Kidney capillary endothelial cell (primary cell): ENCODE data around the gene FKBP10.

ENCODE experiments used
- DNase-seq: peaks from one replicate; pipeline ENCODE4 v3.0.0-alpha.2; 2018; ENCODE audit warnings: low spot score

The FKBP10 gene, protein sequence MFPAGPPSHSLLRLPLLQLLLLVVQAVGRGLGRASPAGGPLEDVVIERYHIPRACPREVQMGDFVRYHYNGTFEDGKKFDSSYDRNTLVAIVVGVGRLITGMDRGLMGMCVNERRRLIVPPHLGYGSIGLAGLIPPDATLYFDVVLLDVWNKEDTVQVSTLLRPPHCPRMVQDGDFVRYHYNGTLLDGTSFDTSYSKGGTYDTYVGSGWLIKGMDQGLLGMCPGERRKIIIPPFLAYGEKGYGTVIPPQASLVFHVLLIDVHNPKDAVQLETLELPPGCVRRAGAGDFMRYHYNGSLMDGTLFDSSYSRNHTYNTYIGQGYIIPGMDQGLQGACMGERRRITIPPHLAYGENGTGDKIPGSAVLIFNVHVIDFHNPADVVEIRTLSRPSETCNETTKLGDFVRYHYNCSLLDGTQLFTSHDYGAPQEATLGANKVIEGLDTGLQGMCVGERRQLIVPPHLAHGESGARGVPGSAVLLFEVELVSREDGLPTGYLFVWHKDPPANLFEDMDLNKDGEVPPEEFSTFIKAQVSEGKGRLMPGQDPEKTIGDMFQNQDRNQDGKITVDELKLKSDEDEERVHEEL

DNA sequence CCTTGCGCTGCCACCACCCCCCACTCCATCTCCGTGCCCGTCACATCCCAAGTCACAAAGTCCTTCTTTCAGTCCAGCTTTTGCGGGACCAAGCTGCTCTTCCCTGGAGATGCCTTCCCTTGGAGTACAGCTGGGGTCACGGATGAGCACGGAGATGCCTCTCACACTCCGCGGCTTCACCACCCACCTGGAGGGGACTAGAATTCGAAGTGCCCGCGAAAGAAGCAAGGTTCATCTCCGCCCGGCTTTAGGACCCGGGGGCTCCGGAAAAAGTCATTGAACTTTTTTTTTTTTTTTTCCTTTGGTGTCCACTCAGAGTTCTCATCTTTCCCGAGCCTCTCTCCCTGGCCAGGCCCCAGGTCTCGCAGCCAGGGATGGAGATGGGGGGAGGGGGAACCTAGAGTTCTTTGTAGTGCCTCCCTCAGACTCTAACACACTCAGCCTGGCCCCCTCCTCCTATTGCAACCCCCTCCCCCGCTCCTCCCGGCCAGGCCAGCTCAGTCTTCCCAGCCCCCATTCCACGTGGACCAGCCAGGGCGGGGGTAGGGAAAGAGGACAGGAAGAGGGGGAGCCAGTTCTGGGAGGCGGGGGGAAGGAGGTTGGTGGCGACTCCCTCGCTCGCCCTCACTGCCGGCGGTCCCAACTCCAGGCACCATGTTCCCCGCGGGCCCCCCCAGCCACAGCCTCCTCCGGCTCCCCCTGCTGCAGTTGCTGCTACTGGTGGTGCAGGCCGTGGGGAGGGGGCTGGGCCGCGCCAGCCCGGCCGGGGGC lies at the start of gene FKBP10:
TSS of gene FKBP10 (plus strand) at position 624 of the 771 bp plus-strand sequence. CDS start at position 655, 31 bp downstream.
- DNase-seq: peak; percentile 64

DNA sequence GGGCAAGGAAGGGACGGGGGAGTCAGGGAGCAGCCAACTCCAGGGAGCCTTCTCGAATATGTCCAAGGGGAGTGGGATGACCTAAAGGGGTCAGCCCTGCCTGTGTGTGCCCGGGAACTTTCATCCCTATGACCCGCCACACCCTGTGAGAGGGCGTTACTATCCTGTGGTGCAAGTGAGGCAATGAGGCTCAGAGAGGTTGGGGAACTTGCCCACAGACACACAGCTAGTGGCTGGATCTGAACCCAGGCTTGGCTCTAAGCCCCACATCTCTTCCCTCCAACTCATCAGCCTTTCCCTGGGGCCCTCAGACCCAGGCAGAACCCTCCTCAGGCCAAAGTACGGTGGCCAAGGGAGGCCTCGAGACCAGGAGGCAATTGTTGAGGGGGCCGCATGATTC lies 49.5 kb upstream of the FKBP10 start:
- DNase-seq: no peak

DNA sequence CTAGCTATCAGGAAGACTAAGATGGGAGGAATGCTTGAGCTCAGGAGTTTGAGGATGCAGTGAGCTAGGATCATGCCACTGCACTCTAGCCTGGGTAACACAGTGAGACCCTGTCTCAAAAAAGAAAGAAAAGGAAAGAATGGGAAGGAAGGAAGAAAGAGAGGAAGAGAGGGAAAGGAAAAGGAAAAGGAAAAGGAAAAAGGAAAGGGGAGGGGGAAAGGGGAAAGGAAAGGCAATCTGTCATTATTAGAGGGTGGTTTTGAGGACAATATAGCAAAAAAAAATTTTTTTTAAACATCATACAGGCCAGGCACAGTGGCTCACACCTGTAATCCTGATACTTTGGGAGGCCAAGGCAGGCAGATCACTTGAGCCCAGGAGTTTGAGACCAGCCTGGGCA lies 46.7 kb upstream of the FKBP10 start:
- no peak for DNase-seq

DNA sequence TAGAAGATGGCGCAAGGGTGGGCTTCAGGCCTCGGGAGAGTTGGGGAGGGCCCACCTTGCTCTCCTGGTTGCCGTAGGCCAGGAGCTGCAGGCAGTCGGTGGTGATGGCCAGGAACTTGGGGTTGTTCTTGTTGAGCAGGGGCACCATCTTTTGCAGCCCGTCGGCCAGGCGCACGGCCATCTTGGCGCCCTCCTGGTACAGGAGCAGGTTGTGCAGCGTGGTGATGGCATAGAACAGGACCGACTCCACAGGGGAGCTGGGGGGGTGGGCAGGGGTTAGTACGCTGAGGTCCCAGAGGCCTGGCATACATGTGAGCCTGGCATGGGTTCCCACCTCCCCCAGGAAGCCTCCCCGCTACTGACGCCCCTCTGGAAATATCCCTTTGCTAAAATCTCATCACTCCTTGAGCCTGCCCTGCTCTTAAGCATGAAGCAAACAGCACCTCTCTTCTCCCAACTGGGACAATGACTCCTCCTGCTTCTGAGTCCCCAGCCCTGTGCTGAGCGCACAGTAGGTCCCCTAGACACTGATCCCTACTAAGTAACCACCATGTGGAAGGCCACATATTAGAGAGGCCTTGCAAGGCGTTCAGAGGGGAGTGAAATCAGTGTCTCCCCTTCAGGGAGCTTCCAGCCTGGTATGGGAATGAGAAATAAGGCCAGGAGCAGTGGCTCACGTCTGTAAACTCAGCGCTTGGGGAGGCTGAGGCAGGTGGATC lies 45.3 kb upstream of the FKBP10 start:
- no peak for DNase-seq

DNA sequence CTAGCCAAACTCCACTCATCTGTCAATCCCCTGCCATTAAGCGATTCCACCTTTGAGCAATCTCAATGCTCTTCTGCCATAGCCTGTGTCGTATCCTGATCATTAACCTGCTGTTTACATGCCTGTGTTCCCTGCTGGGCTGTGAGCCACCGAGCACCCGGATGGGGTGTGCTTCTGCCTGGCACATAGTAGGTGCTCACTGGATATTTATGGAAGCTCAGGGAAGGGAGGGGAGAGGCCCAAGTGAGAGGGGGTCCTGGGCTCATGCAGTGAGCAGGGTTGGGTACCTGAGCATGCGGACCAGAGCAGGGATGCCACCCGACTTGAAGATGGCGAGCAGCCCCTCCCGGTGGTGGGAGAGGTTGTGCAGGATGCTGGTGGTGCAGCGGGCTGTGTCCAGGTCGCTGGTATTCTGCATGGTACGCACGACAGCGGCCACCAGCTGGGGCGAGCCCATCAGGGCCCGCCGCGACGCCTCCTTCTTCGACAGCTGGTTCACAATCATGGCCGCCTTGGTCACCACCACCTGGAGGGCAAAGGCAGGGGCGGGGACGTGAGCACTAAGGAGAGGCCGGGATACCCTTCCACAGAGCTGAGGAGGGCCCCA lies 44.0 kb upstream of the FKBP10 start:
- no peak for DNase-seq

DNA sequence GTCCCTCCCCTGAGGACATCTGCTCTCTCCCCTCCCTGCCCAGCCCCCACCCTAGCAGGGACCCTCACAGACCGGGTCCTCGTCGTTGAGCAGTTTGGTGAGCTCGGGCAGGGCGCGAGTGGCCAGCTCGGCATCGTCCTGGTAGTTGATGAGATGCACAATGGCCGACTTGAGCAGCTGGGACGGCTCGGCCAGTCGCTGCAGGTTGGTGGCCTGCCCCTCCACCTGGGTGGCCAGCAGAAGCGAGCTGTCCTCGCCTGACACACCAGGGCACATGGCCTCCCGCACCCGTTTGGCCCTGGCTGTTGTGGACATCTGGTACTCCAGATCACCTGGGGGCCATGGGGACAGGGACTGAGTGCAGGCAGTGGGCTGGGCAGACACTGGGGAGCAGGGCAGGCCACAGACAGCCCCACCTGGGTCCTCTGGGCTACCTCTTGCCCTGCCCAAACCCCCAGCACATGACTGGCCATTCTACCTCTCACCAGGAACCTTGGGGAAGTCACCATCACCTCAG lies 43.4 kb upstream of the FKBP10 start:
- DNase-seq: no peak

DNA sequence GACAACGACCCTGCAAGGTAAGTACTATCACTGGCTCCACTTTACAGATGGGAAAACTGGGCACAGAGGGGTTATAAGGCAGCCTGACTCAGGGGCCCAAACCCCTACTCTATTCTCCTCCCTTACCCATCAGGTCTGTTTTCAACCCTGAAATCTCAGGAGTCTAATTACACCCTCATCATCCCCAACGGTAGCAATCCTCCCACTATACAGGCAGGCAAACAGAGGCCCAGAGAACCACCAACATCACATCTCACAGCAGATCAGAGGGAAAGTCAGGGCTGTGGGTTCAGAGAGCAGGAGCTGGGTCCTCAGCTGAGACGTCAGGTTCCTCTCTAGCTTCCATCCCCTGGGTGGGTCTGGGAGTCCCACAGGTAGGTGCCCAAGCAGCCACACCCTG lies 42.8 kb upstream of the FKBP10 start:
- DNase-seq: no peak

DNA sequence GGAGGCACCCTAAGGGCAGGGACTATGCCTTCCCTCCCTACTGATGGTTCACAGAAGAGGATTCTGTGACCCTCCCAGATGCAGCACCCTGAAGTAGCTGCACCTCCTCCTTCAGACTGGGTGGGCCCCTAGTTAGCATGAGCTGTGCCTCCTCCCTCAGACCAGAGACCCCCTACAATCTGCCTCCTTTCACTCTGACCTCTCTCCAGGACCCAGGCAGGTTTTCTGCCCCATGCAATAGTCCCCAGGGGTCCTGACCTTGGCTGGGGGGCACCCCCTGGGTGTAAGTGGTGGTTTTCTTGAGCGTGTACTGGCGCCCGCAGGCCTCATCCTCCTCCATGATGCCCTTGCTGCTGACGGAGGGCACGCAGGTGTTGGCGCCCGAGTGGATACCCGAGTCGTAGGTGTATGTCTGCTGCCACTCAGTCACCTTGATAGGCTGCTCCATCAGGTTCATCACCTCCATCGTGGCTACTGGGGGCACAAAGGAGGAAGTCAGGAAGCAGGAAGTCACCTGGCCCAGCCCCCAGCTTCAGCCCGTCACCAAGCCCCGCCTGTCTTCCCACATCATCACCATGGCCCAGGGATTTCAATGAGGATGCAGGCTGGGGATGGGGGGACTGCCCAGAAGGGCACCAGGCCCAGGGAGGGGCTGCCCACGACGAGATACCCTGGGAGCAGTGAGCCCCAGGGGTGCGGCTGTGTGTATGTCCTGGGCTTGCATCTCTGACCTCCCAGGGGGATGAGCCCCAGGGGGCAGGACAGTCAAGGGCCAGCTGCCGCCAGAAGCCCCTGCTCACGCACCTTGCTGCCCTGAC lies 41.2 kb upstream of the FKBP10 start:
- DNase-seq: no peak

DNA sequence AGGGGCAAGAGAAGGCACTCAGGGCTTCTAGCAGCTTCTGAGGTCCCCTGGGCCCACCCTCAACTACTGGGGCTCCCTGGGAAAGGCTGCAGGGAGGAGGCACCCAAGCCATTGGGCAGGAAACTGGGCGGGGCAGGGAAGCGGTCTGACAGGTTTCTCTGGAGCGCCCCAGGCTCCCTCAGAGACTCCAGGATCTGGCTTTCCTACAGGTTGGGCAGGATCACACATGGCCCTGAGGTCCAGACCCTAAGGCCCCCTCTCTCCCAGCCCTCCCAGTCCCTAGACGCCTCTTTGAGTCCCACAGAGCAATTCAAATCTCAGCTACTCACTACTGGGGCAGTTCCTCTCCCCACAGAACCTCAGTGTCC lies 40.6 kb upstream of the FKBP10 start:
- no peak for DNase-seq

DNA sequence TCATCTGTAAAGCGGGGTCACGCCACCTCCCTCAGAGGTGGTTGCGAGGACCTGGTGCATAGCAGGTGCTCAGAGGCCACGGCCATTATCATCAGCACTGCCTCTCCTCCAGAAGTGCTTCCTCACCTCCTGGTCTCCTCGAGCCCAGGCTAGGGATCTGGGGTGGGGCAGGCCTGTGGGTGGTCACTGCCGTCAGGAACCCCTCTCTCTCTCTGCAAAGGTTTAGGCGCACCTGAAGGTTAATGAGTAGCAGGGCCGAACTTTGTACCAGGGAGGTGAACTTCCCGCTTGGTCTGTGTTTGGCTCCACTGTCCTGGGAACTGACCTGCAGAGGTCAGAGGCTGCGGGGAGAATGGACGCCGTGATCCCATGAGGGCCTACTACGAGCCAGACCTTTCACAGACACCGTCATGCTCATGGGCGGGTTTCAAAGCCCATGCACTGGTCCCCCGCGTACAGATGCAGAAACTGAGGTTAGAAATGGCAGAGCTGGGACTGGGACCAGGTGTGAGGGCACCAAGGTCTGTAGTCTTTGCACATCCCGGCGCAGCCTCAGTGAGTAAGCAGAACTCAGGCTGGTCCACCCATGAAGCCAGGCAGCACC lies 40.1 kb upstream of the FKBP10 start:
- no peak for DNase-seq

DNA sequence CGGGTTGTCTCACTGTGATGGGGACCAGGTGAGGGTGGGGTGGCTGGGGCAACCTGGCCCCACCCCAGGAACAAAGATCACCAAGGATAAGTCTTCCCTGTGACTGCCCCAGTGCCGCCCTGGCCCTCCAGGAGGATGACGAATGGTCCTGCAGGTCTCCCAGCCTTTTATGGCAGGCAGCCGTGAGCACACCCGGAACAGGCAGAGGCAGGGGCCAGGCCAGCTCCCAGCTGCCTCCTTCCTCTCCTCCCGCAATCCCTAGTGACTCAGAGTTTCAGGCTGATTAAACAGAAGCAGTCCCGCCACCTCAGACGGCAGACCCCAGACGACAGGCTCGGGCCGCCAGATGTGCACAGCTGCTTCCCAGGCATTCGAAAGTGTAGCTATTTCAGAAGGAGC lies 39.6 kb upstream of the FKBP10 start:
- peak; percentile 94 for DNase-seq

DNA sequence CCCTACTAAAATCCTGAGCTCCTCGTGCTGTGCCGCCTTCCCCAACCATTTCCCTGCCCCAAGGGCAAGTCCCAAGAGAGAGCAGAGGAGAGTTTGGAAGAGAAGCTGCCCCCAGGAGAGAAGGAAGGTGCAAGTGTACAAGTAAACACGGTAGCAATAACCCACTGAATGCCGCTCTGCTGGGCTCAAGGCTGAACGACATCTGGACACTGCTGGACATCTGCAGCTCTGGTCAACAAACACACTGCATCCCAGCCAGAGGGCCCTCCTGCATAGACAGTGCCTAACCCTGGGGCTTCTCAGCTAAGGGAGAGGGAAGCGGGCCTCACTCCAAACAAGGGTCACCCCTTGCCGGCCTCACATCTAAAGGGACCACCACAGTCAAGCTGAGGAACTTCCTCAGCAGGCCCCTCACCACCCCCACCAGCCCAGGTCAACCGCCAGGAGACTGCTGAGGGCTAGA lies 39.0 kb upstream of the FKBP10 start:
- no peak for DNase-seq

DNA sequence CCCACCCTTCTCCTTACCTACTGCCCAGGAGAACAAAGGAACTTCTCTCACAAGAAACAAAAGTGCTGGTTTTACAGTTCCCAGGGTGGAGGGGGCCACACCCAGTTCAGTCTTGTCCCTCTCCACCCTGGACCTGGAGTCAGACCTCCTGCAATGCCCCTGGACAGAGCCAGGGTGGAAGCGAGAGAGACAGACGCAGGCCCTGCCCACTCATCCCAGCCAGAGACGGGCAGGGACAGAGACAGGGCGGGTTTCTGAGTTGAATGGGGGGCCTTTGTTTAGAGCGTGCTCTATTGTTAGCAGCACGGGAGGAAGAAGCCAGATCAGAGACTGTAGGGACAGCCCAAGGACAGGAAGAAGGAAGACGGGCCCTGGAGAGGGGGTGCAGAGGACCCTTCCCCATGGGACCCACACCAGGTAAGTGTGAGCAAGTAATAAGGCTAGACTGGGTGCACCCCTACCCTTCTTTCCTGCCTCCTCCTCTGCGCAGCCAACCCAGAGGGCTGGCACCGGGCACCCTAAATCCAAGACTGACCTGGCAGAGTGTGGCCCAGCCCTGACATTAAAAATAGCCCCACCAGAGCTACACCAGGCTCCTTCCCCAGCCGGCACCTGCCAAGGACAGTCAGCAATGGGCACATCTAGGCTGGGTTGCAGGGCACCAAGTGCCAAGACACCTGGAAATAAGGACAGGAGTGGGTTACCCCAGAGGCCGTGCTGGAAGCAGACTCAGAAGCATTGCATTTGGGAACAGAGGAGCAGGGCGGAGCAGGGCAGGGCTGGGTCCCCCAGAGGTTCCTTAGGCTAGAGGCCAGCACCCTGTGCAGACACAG lies 37.2 kb upstream of the FKBP10 start:
- DNase-seq: peak; percentile 89

DNA sequence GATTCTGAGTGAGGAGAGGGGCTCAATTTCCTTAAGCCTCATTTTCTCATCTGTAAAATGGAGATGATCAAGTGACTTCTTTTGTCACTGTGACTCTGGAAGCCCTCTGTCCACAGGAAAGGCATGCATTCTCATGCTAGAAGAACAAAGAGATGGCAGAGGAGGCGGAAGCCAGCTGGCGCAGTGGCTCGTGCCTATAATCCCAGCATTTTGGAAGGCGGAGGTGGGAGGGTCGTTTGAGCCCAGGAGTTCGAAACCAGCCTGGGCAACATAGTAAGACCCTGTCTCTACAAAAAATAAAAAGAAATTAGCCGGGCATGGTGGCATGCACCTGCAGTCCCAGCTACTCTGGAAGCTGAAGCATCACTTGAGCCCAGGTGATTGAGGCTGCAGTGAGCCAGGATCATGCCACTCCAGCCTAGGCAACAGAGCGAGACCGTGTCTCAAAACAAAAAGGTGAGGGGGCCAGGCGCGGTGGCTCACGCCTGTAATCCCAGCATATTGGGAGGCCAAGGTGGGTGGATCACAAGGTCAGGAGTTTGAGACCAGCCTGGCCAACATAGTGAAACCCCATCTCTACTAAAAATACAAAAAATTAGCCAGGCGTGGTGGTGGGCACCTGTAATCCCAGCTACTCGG lies 36.4 kb upstream of the FKBP10 start:
- peak; percentile 73 for DNase-seq

DNA sequence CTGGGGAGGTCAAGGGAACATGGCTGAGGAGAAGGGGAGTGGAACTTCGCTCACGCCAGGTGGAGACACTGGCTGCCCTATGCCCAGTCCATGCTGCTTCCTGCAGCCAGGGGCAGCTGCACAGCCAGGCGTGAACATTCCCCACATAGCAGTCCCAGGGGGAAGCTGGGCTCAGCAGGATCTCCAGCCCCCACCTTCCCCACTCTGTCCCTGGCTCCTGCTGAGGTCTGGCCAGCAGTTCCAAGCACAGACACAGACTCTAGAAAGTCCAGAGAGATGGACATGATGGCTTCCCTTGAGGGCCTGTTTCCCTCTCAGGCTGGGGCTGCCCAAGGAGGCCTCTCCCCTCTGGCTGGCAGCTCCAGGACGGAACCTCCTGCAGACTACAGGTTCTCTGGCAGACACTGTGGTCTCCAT lies 35.6 kb upstream of the FKBP10 start:
- peak; percentile 76 for DNase-seq

DNA sequence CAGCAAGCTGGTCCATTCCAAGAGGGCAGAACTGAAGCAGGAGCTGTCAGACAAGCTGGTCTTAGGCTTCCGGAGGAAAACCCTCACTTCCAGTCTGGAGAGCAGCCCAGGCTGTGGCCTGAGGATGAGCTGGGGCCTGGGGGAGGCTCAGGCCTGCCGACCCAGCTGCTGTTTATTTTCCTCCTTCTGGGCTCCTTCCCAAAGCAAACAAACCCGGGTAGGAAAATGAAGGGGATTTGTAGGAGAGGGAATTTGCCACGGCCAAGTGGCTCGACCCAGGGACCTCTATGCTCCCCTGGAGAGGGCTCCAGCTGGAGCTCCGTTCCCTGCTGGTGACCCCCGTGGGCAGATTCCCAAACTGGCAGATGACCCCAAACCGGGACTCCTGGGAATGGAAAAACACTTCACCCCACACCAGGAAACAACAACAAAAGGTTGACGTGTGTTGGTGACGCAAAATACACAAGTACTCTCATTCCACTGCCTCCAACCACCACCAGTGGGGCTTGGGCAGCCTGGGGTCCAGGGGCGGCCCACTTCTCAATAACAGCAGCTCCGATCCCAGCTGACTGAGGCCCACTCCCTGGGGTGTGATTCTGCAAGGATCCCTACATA lies 35.1 kb upstream of the FKBP10 start:
- peak; percentile 92 for DNase-seq

DNA sequence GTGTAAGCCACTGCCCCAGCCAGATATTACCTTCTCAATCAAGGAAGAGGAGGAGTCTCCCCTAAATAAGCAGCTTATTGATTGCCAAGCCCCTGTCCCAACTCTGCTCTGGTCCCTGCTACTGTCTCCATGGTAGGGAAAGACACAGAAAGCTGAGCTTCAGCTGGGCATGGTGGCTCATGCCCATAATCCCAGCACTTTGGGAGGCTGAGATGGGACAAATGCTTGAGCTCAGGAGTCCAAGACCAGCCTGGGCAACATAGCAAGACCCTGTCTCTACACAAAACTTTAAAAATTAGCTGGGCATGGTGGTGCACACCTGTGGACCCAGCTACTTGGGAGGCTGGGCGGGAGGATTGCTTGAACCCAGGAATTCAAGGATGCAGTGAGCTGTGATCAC lies 32.9 kb upstream of the FKBP10 start:
- DNase-seq: no peak

DNA sequence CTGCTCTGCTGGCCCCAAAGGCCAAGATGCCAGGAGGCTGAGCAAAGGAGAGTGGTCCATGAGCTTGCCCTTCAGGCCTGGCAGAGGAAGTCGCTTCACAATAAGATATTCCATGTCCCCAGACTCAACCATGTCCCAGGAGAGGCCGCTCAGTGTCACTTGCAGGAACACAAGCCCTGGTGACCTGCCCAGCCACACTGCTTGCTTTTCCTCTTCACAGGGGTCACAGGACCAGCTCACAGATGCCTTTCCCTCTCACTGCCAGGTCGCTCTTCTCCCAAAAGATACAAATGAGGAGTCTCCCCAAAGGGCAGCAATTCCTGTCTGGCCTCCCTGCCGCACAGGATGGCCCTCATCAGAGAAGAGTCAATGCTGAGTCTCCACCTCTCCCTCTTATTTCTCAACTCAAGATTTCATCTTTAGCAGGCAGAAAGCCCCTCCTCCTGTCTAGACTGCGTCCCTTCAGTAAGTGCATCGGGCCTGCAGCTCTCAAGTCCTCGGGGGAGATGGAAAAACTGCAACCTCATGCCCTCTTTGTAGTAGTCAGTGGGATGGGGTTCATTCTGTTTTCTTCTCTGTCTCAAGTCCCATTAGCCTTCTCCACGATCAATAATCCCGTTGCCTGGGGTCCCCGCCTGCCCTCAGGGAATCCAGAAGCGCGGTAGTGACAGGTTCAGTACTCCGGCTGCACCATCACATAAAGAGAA lies 31.2 kb upstream of the FKBP10 start:
- DNase-seq: peak; percentile 50
